GM23248 (cell line): Measurements from ENCODE around the gene PDZRN4.

ENCODE experiments used
- EZH2 ChIP-seq: fragments of 200-600 bp; sonication (generic); IDR thresholded peaks from 2 replicates; pipeline ENCODE4 v1.6.1; 2018; ENCODE audit warnings: antibody characterized with exemption, mild to moderate bottlenecking; ENCODE audit not compliant: insufficient read depth, poor library complexity, severe bottlenecking
- EZH2phosphoT487 ChIP-seq: fragments of 200-600 bp; sonication (generic); IDR thresholded peaks from 2 replicates; pipeline ENCODE4 v1.6.1; 2018; ENCODE audit warnings: antibody characterized with exemption, moderate library complexity, mild to moderate bottlenecking, low read depth; ENCODE audit not compliant: insufficient read depth

DNA sequence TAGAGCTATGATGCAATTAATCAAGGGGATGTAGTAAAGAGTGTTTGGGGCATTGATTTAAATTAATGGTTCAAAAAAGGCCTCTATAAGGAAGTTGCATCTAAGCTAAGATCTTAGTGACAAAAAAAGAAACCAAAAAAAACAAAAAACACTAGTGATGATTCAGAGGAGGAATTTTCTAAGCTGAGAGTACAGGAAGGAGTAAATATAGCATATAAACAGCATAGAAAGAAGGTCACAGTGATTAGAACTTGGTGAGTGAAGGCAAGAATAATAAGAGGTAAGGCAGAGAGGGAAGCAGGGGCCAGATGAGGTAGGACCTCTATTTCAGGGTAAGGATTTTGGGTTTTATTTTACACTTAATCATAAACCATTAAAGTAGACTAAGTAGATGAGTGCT is 48.0 kb upstream of the PDZRN4 start:
- TF ChIP-seq EZH2: no peak
- no peak for TF ChIP-seq EZH2phosphoT487
